ENCODE measurements around the gene SDK1. TPM values are rescaled to one million over a fixed set of nuclear protein-coding genes. Genes with fewer than 3 reads are reported as not detected.

Gene SDK1
- total RNA-seq, 1 experiment from 2014 or later, result 9.3 TPM

DNA sequence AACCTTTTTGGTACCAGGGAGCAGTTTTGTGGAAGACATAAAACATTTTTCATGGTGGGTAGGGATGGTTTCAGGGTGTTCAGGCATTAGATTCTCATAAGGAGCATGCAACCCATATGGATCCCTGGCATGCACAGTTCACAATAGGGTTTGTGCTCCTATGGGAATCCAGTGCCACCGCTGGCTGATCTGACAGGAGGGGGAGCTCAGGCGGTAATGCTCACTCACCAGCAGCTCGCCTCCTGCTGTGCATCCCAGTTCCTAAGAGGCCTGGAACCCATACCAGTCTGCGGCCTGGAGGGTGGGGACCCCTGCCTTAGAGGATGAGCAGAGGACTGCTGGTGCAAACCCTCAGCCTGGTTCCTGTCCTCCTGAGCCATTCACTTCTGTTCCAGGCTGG lies 561.7 kb downstream of the SDK1 start:
- Mint-ChIP-seq H3K36me3 (0 out of 2 replicates have a peak, but pooled peaks cover 4% of the 10 kb centered on the region), H3K27ac (peak overlapping the region; percentile 54; the same call in 1 of the 2 replicates), H3K4me1 (peaks cover 21% of the 10 kb centered on the region), H3K9me3 (peaks cover 18% of the 10 kb centered on the region), H3K4me3 (no peak overlapping the region), H3K27me3 (ENCODE audit: low read depth) (no peaks in the 10 kb centered on the region)
- ChIA-PET POLR2A (no interaction called here), CTCF (no interaction called here)
- TF ChIP-seq CBFB (CRISPR knock-in tag; IDR thresholded peaks at IDR 0.05; ENCODE audit: low read depth) (no peak), NFATC4 (CRISPR knock-in tag; IDR thresholded peaks at IDR 0.05) (no peak), FOXK1 (CRISPR knock-in tag; IDR thresholded peaks at IDR 0.05) (no peak), CREM (CRISPR knock-in tag; IDR thresholded peaks at IDR 0.05) (no peak), ETV6 (CRISPR knock-in tag; IDR thresholded peaks at IDR 0.05) (no peak), ATF1 (CRISPR knock-in tag; IDR thresholded peaks at IDR 0.05) (no peak), ZNF232 (CRISPR knock-in tag; IDR thresholded peaks at IDR 0.05) (no peak), RELA (CRISPR knock-in tag; IDR thresholded peaks at IDR 0.05; ENCODE audit: borderline replicate concordance) (no peak), ZNF317 (CRISPR knock-in tag; IDR thresholded peaks at IDR 0.05; ENCODE audit: borderline replicate concordance, low read depth) (no peak), KAT7 (CRISPR knock-in tag; IDR thresholded peaks at IDR 0.05; ENCODE audit: borderline replicate concordance) (no peak), PRRX2 (CRISPR knock-in tag; IDR thresholded peaks at IDR 0.05) (no peak), TCF7 (CRISPR knock-in tag; IDR thresholded peaks at IDR 0.05; ENCODE audit: low read depth) (no peak), ELF4 (CRISPR knock-in tag; IDR thresholded peaks at IDR 0.05; ENCODE audit: low read depth) (no peak), ZNF423 (CRISPR knock-in tag; IDR thresholded peaks at IDR 0.05) (no peak), ZBTB21 (CRISPR knock-in tag; IDR thresholded peaks at IDR 0.05; ENCODE audit: borderline replicate concordance) (no peak)
- TF ChIP-seq, protein P1, sequence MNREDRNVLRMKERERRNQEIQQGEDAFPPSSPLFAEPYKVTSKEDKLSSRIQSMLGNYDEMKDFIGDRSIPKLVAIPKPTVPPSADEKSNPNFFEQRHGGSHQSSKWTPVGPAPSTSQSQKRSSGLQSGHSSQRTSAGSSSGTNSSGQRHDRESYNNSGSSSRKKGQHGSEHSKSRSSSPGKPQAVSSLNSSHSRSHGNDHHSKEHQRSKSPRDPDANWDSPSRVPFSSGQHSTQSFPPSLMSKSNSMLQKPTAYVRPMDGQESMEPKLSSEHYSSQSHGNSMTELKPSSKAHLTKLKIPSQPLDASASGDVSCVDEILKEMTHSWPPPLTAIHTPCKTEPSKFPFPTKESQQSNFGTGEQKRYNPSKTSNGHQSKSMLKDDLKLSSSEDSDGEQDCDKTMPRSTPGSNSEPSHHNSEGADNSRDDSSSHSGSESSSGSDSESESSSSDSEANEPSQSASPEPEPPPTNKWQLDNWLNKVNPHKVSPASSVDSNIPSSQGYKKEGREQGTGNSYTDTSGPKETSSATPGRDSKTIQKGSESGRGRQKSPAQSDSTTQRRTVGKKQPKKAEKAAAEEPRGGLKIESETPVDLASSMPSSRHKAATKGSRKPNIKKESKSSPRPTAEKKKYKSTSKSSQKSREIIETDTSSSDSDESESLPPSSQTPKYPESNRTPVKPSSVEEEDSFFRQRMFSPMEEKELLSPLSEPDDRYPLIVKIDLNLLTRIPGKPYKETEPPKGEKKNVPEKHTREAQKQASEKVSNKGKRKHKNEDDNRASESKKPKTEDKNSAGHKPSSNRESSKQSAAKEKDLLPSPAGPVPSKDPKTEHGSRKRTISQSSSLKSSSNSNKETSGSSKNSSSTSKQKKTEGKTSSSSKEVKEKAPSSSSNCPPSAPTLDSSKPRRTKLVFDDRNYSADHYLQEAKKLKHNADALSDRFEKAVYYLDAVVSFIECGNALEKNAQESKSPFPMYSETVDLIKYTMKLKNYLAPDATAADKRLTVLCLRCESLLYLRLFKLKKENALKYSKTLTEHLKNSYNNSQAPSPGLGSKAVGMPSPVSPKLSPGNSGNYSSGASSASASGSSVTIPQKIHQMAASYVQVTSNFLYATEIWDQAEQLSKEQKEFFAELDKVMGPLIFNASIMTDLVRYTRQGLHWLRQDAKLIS (CRISPR knock-in tag; IDR thresholded peaks at IDR 0.05; ENCODE audit: borderline replicate concordance), result no peak
- TF ChIP-seq, protein P2, sequence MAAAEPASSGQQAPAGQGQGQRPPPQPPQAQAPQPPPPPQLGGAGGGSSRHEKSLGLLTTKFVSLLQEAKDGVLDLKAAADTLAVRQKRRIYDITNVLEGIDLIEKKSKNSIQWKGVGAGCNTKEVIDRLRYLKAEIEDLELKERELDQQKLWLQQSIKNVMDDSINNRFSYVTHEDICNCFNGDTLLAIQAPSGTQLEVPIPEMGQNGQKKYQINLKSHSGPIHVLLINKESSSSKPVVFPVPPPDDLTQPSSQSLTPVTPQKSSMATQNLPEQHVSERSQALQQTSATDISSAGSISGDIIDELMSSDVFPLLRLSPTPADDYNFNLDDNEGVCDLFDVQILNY (CRISPR knock-in tag; IDR thresholded peaks at IDR 0.05), result no peak
- TF ChIP-seq, protein P3, sequence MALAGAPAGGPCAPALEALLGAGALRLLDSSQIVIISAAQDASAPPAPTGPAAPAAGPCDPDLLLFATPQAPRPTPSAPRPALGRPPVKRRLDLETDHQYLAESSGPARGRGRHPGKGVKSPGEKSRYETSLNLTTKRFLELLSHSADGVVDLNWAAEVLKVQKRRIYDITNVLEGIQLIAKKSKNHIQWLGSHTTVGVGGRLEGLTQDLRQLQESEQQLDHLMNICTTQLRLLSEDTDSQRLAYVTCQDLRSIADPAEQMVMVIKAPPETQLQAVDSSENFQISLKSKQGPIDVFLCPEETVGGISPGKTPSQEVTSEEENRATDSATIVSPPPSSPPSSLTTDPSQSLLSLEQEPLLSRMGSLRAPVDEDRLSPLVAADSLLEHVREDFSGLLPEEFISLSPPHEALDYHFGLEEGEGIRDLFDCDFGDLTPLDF (CRISPR knock-in tag; IDR thresholded peaks at IDR 0.05), result no peak
- TF ChIP-seq, protein P4, sequence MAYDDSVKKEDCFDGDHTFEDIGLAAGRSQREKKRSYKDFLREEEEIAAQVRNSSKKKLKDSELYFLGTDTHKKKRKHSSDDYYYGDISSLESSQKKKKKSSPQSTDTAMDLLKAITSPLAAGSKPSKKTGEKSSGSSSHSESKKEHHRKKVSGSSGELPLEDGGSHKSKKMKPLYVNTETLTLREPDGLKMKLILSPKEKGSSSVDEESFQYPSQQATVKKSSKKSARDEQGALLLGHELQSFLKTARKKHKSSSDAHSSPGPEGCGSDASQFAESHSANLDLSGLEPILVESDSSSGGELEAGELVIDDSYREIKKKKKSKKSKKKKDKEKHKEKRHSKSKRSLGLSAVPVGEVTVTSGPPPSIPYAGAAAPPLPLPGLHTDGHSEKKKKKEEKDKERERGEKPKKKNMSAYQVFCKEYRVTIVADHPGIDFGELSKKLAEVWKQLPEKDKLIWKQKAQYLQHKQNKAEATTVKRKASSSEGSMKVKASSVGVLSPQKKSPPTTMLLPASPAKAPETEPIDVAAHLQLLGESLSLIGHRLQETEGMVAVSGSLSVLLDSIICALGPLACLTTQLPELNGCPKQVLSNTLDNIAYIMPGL (CRISPR knock-in tag; IDR thresholded peaks at IDR 0.05), result no peak
- TF ChIP-seq, protein P5, sequence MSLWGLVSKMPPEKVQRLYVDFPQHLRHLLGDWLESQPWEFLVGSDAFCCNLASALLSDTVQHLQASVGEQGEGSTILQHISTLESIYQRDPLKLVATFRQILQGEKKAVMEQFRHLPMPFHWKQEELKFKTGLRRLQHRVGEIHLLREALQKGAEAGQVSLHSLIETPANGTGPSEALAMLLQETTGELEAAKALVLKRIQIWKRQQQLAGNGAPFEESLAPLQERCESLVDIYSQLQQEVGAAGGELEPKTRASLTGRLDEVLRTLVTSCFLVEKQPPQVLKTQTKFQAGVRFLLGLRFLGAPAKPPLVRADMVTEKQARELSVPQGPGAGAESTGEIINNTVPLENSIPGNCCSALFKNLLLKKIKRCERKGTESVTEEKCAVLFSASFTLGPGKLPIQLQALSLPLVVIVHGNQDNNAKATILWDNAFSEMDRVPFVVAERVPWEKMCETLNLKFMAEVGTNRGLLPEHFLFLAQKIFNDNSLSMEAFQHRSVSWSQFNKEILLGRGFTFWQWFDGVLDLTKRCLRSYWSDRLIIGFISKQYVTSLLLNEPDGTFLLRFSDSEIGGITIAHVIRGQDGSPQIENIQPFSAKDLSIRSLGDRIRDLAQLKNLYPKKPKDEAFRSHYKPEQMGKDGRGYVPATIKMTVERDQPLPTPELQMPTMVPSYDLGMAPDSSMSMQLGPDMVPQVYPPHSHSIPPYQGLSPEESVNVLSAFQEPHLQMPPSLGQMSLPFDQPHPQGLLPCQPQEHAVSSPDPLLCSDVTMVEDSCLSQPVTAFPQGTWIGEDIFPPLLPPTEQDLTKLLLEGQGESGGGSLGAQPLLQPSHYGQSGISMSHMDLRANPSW (CRISPR knock-in tag; conservative IDR thresholded peaks at IDR 0.05; ENCODE audit: low read depth), result no peak
- DNase-seq (ENCODE audit: low spot score) (peak; percentile 20), ATAC-seq (peak; percentile 36)

All from WTC11 (cell line).